NB4 (cell line): ENCODE results near the gene IHH.

ENCODE experiments used
- MYC ChIP-seq: IDR thresholded peaks from 2 replicates; pipeline ENCODE4 v1.6.1; 2011; ENCODE audit warnings: low read depth, low read length
- POLR2A ChIP-seq: IDR thresholded peaks from 2 replicates; pipeline ENCODE4 v1.6.1; 2011; ENCODE audit warnings: mild to moderate bottlenecking; ENCODE audit not compliant: insufficient read length; ENCODE audit errors: extremely low read depth
- TF ChIP-seq, protein P1 (sequence below): IDR thresholded peaks from one replicate; pipeline ENCODE4 v1.5.1; 2012; ENCODE audit warnings: low read depth, low read length

DNA sequence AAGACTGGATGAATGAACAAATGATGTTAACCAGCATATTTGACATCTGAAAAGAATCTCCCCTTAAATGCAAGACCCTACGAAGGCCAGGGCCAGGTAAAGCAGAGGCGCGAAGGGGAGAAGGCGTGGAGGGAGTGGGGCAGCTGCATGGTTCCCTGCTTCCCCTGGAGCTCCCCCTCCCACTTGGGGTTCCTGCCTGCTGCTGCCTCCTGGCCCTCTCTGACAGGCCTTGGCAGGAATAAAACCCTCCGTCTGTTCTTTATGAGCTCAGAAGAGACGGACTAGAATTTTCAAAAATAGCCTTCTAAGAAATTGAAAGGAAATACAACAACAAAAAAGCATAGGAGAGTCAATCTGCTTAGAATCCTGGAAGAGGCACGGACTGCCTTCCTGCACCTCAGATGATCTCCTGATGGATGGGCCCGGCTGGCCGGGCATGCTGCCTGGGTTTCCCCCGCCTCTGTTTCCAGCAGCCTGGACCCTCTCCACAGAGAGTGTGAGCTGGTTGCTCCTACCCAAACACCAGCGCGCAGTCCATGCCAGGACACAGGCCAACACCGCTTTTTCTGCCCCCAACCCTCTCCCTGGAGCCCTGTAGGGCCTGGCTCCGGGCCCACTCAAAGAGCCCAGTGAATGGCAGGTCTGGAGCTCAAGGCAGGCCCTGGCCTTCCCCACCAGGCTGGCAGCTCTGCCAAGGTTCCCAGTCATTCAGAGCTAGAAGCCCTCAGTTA is 43.4 kb downstream of the IHH start:
- TF ChIP-seq, protein P1, sequence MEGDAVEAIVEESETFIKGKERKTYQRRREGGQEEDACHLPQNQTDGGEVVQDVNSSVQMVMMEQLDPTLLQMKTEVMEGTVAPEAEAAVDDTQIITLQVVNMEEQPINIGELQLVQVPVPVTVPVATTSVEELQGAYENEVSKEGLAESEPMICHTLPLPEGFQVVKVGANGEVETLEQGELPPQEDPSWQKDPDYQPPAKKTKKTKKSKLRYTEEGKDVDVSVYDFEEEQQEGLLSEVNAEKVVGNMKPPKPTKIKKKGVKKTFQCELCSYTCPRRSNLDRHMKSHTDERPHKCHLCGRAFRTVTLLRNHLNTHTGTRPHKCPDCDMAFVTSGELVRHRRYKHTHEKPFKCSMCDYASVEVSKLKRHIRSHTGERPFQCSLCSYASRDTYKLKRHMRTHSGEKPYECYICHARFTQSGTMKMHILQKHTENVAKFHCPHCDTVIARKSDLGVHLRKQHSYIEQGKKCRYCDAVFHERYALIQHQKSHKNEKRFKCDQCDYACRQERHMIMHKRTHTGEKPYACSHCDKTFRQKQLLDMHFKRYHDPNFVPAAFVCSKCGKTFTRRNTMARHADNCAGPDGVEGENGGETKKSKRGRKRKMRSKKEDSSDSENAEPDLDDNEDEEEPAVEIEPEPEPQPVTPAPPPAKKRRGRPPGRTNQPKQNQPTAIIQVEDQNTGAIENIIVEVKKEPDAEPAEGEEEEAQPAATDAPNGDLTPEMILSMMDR: no peak
- TF ChIP-seq POLR2A (no peak), MYC (no peak)
